GM19438 (cell line): ENCODE data around the gene DPF1.
"Not testable (repeated sequence)": the region's sequence is repeated elsewhere in the genome, so short reads cannot be mapped to it uniquely, and the experiment has no call there.

Source experiments
- ATAC-seq: cut with Tn5 transposase; IDR thresholded peaks from one replicate; pipeline ENCODE4 v1.9.1; 2021; ENCODE audit warnings: low read depth; ENCODE audit not compliant: unreplicated experiment

The DPF1 gene

GRCh38 chr19:38250821-38251563, 27.0 kb upstream of the DPF1 start:
- no peak for ATAC-seq

DNA sequence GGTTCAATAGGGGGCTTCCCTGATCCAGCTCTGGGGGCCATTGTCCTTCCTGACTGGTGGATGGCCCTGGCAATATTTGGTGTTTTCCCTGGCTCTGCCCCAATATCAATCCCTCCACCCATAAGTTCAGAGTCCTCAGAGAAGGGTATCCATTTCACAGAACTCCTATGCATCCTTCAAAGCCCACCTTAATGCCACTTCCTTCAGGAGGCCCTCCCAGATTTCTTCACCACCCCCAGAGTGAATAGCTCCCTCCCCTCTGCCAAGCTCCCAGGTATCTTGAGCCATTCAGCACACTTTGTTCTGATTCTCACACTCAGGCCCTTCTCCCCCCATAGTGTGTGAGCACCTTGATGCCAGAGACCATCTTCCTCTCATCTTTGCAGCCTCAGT, 26.4 kb upstream of the DPF1 start:
- no peak for ATAC-seq

GRCh38 chr19:38248421-38248820, 24.4 kb upstream of the DPF1 start:
- ATAC-seq: no peak

DNA sequence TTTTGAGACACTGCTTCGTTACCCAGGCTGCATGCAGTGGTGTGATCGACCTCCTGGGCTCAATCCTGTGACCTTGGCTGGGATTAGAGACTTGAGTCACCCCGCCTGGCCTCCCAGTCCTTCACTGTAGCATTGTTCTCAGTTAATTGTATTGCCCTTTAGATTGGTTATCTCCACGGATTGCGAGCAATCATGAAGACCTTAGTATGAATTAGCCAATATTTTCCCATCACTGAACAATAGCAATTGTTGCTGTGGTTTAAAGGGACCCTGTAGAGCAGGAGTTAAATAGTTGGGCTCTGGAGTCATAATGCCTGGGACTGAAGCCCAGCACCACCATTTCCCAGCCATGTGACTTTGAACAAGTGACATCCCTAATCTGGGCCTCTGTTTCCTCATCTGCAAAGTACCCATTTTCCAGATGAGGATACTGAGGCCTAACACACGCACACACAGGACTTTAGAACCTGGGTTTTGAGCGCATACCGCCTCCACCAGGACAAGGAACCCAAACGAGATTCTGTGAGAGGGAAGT, 23.8 kb upstream of the DPF1 start:
- ATAC-seq: no peak

DNA sequence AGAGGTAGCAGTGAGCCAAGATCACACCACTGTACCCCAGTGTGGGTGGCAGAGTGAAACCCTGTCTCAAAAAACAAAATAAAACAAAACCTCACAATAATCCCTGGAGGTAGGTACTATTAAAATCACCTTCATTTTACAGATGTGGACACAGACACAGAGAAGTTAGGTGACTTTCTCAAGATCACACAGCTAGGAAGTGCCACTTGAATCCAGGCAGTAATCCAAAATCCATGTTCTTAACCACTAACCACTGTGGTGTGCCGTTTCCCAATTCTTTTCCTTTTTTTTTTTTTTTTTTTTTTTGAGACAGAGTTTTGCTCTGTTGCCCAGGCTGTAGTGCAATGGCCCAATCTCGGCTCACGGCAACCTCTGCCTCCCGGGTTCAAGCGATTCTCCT, 23.1 kb upstream of the DPF1 start:
- no peak for ATAC-seq

DNA sequence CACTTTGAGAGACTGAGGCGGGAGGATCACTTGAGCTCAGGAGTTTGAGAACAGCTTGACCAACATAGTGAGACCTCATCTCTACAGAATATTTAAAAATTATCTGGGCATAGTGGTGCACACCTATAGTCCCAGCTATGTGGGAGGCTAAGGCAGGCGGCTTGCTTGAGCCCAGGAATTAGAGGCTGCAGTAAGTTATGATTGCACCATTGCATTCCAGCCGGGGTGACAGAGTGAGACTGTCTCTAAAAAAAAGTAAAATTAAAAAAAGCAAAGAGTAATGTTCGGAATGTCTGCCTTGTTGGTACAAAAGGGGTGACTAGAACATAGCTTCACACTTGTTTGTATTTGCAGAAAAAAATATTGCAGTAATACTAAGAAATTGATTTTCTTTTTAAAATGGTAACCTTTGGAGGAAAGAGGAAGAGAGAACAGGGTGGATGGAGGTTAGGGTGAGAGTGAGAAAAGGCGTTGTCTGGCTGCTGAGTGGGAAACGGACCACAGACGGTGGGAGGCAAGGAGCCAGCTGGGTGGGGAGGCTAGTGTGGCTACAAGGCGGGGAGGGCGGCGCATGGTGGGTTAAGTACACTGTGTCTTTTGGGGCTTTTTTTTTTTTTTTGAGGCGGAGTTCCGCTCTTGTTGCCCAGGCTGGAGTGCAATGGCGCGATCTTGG, 21.9 kb upstream of the DPF1 start:
- ATAC-seq: no peak

- ATAC-seq: no peak
These were observed 19.3 kb upstream of the DPF1 start for GRCh38 chr19:38243279-38243673.

DNA sequence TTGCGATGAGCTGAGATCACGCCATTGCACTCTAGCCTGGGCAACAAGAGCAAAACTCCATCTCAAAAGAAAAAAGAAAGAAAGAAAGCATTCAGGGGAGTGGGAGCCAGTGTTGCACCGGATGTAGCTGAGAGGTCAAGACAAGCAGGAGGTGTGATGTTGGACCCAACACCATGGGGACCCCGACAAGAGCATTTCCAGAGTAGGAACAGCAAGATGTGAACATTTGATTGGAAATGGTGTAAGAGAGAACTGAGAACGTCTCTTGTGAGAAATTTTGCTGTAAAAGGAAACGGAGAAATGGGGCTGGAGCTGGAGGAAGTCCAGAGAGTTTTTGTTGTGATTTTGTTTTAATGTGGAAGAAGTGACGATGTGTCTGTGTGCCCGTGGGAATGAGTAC, 15.8 kb upstream of the DPF1 start:
- ATAC-seq: no peak

GRCh38 chr19:38234615-38235014, 10.6 kb upstream of the DPF1 start:
- no peak for ATAC-seq

GRCh38 chr19:38233740-38234251, 9.8 kb upstream of the DPF1 start:
- no peak for ATAC-seq

GRCh38 chr19:38231918-38232317, 7.9 kb upstream of the DPF1 start:
- no peak for ATAC-seq

DNA sequence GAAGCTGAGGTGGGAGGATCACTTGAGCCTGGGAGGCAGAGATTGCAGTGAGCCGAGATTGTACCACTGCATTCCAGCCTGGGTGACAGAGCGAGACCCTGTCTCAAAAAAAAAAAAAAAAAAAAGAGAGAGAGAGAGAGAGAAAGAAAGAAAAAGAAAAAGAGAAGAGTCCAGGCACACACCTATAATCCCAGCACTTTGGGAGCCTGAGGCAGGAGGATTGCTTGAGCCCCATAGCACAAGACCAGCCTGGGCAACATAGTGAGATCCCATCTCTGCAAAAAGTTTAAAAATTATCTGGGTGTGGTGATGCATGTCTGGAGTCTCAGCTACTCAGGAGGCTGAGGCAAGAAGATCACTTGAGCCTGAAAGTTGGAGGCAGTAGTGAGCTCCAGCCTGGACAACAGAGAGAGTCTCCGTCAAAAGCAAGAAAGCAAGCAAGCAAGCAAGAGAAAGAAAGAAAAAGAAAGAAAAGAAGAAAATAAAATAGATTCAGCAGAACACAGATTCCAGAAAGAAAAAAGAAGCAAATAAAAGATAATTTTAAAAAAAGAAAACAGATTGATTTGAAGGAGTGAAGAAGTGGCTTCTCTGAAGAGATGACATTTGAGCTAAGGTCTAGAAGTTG, 6.6 kb upstream of the DPF1 start:
- not testable (repeated sequence) for ATAC-seq

- no peak for ATAC-seq
These were observed 5.6 kb upstream of the DPF1 start for GRCh38 chr19:38229585-38230073.

DNA sequence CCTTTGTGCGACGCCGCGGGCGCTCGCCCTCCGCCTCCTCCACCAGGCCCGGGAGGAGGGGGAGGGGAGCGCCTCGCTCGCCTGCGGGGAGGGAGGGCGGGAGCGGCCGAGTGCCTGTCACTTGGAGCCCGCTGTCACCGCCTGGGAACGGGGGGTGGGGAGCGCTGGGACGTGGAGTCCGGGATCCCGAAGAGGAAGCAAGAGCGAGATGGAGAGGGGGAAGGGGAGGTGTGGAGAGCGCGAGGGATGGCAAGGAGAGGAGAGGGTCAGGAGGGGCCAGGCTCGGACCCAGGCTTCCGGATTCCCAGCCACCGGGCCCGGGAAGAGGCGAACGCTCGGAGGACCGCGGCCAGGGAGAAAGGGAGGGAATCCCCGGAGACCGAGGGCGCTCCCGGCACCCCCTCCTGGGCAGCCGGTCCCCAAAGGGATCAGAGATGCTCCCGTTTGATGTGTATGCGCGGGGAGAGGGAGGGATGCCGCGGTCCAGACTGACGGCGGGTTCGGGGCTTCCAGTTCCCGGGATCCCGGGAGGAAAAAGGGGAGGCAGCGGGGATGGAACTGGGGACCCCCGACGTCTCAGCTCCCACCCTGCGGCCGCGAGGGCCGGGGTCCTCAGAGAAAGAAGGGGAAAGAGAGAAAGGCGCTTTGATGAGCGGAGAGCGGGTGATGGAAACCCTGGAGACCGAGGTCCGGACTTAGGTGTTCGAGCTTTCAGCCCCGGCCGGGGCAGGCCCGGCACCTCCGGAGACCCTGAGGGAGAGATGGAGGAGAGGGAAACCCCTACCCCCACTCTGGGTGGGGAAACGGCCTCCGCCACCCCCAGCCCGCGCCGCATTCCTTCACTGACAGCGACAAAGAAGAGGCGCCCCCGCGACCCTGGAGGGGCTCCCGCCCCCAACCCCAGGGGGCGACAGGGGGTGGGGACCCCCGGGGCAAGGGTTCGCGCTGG, 4.7 kb upstream of the DPF1 start:
- no peak for ATAC-seq

GRCh38 chr19:38228005-38228377, 4.0 kb upstream of the DPF1 start:
- no peak for ATAC-seq

GRCh38 chr19:38227287-38228004, 3.4 kb upstream of the DPF1 start:
- no peak for ATAC-seq

GRCh38 chr19:38224863-38225218, 819 bp upstream of the DPF1 start:
- not testable (repeated sequence) for ATAC-seq

GRCh38 chr19:38223617-38224013, 407 bp downstream of the DPF1 start:
- ATAC-seq: no peak

GRCh38 chr19:38223119-38223523, 901 bp downstream of the DPF1 start:
- ATAC-seq: no peak
